ENCODE results near the gene CLEC12A. TPM values are rescaled to one million over a fixed set of nuclear protein-coding genes. Genes with fewer than 3 reads are reported as not detected.

Gene CLEC12A
- total RNA-seq, 1 experiment from 2014 or later = not detected

- TF ChIP-seq ZBTB33 (IDR thresholded peaks at IDR 0.05; ENCODE audit: extremely low read depth, insufficient replicate concordance, low read length) (no peak), CEBPB (IDR thresholded peaks at IDR 0.05; ENCODE audit: low read depth) (no peak), EGR1 (IDR thresholded peaks at IDR 0.05; ENCODE audit: low read depth) (no peak), SIN3A (IDR thresholded peaks at IDR 0.05; ENCODE audit: low read depth) (no peak), ATF3 (IDR thresholded peaks at IDR 0.05) (no peak)
These were observed 20.7 kb downstream of the CLEC12A start (continued) for GRCh38 chr12:9991876-9992275.

- BruUV-seq (replicated peaks) = no TSS peak
- RAD21 ChIA-PET (ENCODE audit: low non-redundant PET in 1 of 2, low total read pairs in 2 of 2, uncharacterized antibody in 2 of 2, unreplicated experiment in 2 of 2) = no interaction called here
- POLR2A ChIA-PET = no interaction called here
These were observed 21.1 kb downstream of the CLEC12A start for GRCh38 chr12:9992296-9992695.

More at GRCh38 chr12:9992296-9992695, 21.1 kb downstream of the CLEC12A start:
- no peak overlapping the region for H3K4me3 ChIP-seq (replicated peaks in 1 of 2; ENCODE audit: low read depth in 1 of 2, low read length in 2 of 2)
- CTCF ChIA-PET = no interaction called here
- H3K79me2 ChIP-seq (ENCODE audit: insufficient read depth, low read length) = no peaks in the 10 kb centered on the region
- DNase-seq (ENCODE audit: low read depth, low spot score) = no peak
- TF ChIP-seq EZH2phosphoT487 (IDR thresholded peaks at IDR 0.05; ENCODE audit: borderline replicate concordance) (no peak), FOSL1 (IDR thresholded peaks at IDR 0.05; ENCODE audit: low read depth) (no peak), TCF7L2 (IDR thresholded peaks at IDR 0.05; ENCODE audit: borderline replicate concordance, extremely low read depth, insufficient read depth, insufficient read length) (no peak), EGR1 (IDR thresholded peaks at IDR 0.05; ENCODE audit: low read depth) (no peak), ZFX (IDR thresholded peaks at IDR 0.05) (no peak), SIN3A (IDR thresholded peaks at IDR 0.05; ENCODE audit: low read depth) (no peak), CTCF (IDR thresholded peaks at IDR 0.05 in 2 of 3, conservative IDR thresholded peaks at IDR 0.05 in 1 of 3; ENCODE audit: borderline replicate concordance in 1 of 3, insufficient read depth in 1 of 3, low read depth in 2 of 3, low read length in 2 of 3) (no peak), POLR2A (IDR thresholded peaks at IDR 0.05; ENCODE audit: borderline replicate concordance, extremely low read depth, insufficient read depth, insufficient read length) (no peak), EZH2 (IDR thresholded peaks at IDR 0.05) (no peak), CEBPB (IDR thresholded peaks at IDR 0.05; ENCODE audit: low read depth) (no peak), POLR2AphosphoS5 (IDR thresholded peaks at IDR 0.05; ENCODE audit: low read depth, low read length) (no peak), ZNF274 (IDR thresholded peaks at IDR 0.05; ENCODE audit: low read depth, low read length) (no peak), YY1 (IDR thresholded peaks at IDR 0.05; ENCODE audit: extremely low read depth, insufficient replicate concordance, low read depth, low read length) (no peak), SRF (IDR thresholded peaks at IDR 0.05; ENCODE audit: low read depth) (no peak), CBX3 (IDR thresholded peaks at IDR 0.05; ENCODE audit: low read depth) (no peak), JUND (IDR thresholded peaks at IDR 0.05) (no peak)
- peaks cover 64% of the 10 kb centered on the region for H3K27me3 ChIP-seq (ENCODE audit: insufficient read depth, low read length)
- intact Hi-C loops (cut with micrococcal nuclease) = no loop called here
- no peaks in the 10 kb centered on the region for H3K9me2 ChIP-seq (ENCODE audit: insufficient read depth)
- H3K4me1 ChIP-seq (ENCODE audit: control insufficient read depth in 1 of 2, insufficient read depth in 2 of 2, low read length in 2 of 2) = no peaks in the 10 kb centered on the region
- H3K4me2 ChIP-seq (ENCODE audit: low read length) = no peak overlapping the region
- H3K9ac ChIP-seq (ENCODE audit: low read length) = no peak overlapping the region
- no peak for ATAC-seq
- H3K27ac ChIP-seq (ENCODE audit: low read depth, low read length) = no peak overlapping the region
- no peaks in the 10 kb centered on the region for H3K36me3 ChIP-seq (ENCODE audit: control insufficient read depth in 1 of 2, insufficient read depth in 2 of 2, low read length in 2 of 2)
- no peaks in the 10 kb centered on the region for H3K9me3 ChIP-seq (ENCODE audit: control insufficient read depth in 1 of 2, insufficient read depth in 1 of 2, low read depth in 1 of 2, low read length in 2 of 2)
- no peaks in the 10 kb centered on the region for H4K20me1 ChIP-seq (ENCODE audit: insufficient read depth)
- H2AFZ ChIP-seq (ENCODE audit: low read depth, low read length, poor library complexity, severe bottlenecking) = no peak overlapping the region

Measured in HCT116 (cell line).